K562 (cell line): Measurements from ENCODE around the gene ITGB3BP. TPM values are rescaled to one million over a fixed set of nuclear protein-coding genes. Genes with fewer than 3 reads are reported as not detected.

Source experiments
- ATAC-seq: fragments of 200-7000 bp; cut with Tn5 transposase; 3 replicates; pipeline ENCODE4 v1.9.1; 2020; ENCODE audit warnings: moderate library complexity
- BruUV-seq: library from RNA; stranded (reverse); fragments of 400-500 nt; replicated peaks from 2 replicates; lab custom pipeline; 2021; lab: Mats Ljungman, UMichigan
- CTCF ChIA-PET: fragments of 300-600 bp; formaldehyde crosslinking; extraction: SDS; loops from one replicate; lab custom pipeline; 2021; ENCODE audit warnings: low intra/inter-chr PET ratio; lab: Yijun Ruan, JAX
- POLR2A ChIA-PET: fragments of 300-600, 350-650 bp; sonication (Branson Sonifier 250); formaldehyde crosslinking; extraction: SDS; loops from one replicate; lab custom pipeline; 2021; ENCODE audit warnings: antibody characterized with exemption, inconsistent platforms; lab: Yijun Ruan, JAX
- DNase-seq, 4 experiments: peaks; one replicate each; pipeline versions ENCODE4 v3.0.0 to v3.0.0-alpha.2; 2011 to 2018; ENCODE audit warnings: low spot score in 3 of 4, mixed read lengths in 3 of 4; ENCODE audit errors: extremely low read depth in 1 of 4
- FAIRE-seq: peaks from 2 replicates; lab custom pipeline; 2011; peaks lifted over from hg19 to GRCh38; lab: Jason Lieb, UNC
- H2AFZ ChIP-seq: 2 replicates; pipeline ENCODE4 v1.6.0; 2011; ENCODE audit warnings: low read depth, low read length, control low read depth, inconsistent platforms
- H3K27ac ChIP-seq: fragments of 200-600 bp; 3 replicates; pipeline ENCODE4 v1.8.0; 2011; ENCODE audit warnings: low read depth, mild to moderate bottlenecking, control low read depth, inconsistent platforms, low read length, moderate library complexity, mixed read lengths; ENCODE audit errors: extremely low read depth
- H3K27me3 ChIP-seq, 2 experiments: fragments of 300-600 bp in 1 of 2; 2 replicates in 1 of 2; 3 replicates in 1 of 2; pipeline versions ENCODE4 v1.6.0 to v1.8.0; 2011; ENCODE audit warnings: inconsistent platforms in 2 of 2, low read length in 2 of 2, mild to moderate bottlenecking in 1 of 2, mixed read lengths in 1 of 2, moderate library complexity in 1 of 2; ENCODE audit not compliant: control insufficient read depth in 2 of 2, insufficient read depth in 2 of 2
- H3K36me3 ChIP-seq: fragments of 300-600 bp; 3 replicates; pipeline ENCODE4 v1.8.0; 2011; ENCODE audit warnings: mild to moderate bottlenecking, low read length, inconsistent platforms; ENCODE audit not compliant: control insufficient read depth, insufficient read depth
- H3K4me1 ChIP-seq, 2 experiments: fragments of 200-600 bp in 1 of 2; replicated peaks in 1 of 2; 2 replicates in 1 of 2; 3 replicates in 1 of 2; pipeline versions ENCODE4 v1.5.1 to v1.8.0; 2011; ENCODE audit warnings: inconsistent platforms in 2 of 2, low read length in 2 of 2, mild to moderate bottlenecking in 1 of 2, mixed read lengths in 1 of 2, moderate library complexity in 1 of 2; ENCODE audit not compliant: control insufficient read depth in 2 of 2, insufficient read depth in 2 of 2
- H3K4me2 ChIP-seq: 2 replicates; pipeline ENCODE4 v1.6.1; 2011; ENCODE audit warnings: low read length, control low read depth, inconsistent platforms, mixed read lengths; ENCODE audit not compliant: insufficient read depth
- H3K4me3 ChIP-seq: fragments of 200-600 bp; sonication (generic), shearing (Covaris generic); 2 replicates; pipeline ENCODE4 v1.5.1; 2016; ENCODE audit warnings: control low read depth, inconsistent platforms
- H3K79me2 ChIP-seq: fragments of 200-600 bp; 3 replicates; pipeline ENCODE4 v1.8.0; 2011; ENCODE audit warnings: low read length, inconsistent platforms; ENCODE audit not compliant: control insufficient read depth, insufficient read depth
- H3K9ac ChIP-seq, 2 experiments: 2 replicates each; pipeline versions ENCODE4 v1.6.0 to v1.6.1; 2011; ENCODE audit warnings: low read depth in 2 of 2, low read length in 2 of 2, control low read depth in 1 of 2, inconsistent platforms in 1 of 2, mild to moderate bottlenecking in 1 of 2, mixed read lengths in 1 of 2; ENCODE audit not compliant: insufficient read depth in 1 of 2
- H3K9me1 ChIP-seq: one replicate; pipeline ENCODE4 v1.6.0; 2011; ENCODE audit warnings: inconsistent platforms, mild to moderate bottlenecking, low read length, moderate library complexity; ENCODE audit not compliant: control insufficient read depth, insufficient read depth
- H3K9me3 ChIP-seq: replicated peaks from 2 replicates; pipeline ENCODE4 v1.5.1; 2011; ENCODE audit warnings: low read depth, low read length, inconsistent platforms; ENCODE audit not compliant: control insufficient read depth, insufficient read depth
- H4K20me1 ChIP-seq: replicated peaks from 2 replicates; pipeline ENCODE4 v1.6.1; 2011; ENCODE audit warnings: low read length, inconsistent platforms, mixed read lengths; ENCODE audit not compliant: control insufficient read depth, insufficient read depth
- BRCA1 ChIP-seq, 2 experiments: fragments of 450-650 bp in 1 of 2; sonication (generic) in 1 of 2; formaldehyde crosslinking in 1 of 2; IDR thresholded peaks; 2 replicates each; pipeline versions ENCODE4 v1.5.0 to v1.6.1; 2017 to 2020; ENCODE audit warnings: mild to moderate bottlenecking in 1 of 2, missing genetic modification reagents in 1 of 2
- CBFB ChIP-seq: sonication (generic); formaldehyde crosslinking; IDR thresholded peaks from 2 replicates; pipeline ENCODE4 v1.4.0; 2020; ENCODE audit warnings: mild to moderate bottlenecking, missing genetic modification reagents
- CCNT2 ChIP-seq: IDR thresholded peaks from 2 replicates; pipeline ENCODE4 v1.6.1; 2011; ENCODE audit warnings: borderline replicate concordance, low read depth, mild to moderate bottlenecking, moderate library complexity, mixed read lengths, low read length; ENCODE audit not compliant: insufficient read length; ENCODE audit errors: extremely low read depth
- EHMT2 ChIP-seq: fragments of 450-650 bp; IDR thresholded peaks from 2 replicates; pipeline ENCODE4 v1.6.1; 2018; ENCODE audit warnings: antibody characterized with exemption
- FOXA3 ChIP-seq, 2 experiments: fragments of 450-650 bp in 1 of 2; sonication (generic) in 1 of 2; formaldehyde crosslinking; IDR thresholded peaks in 1 of 2; conservative IDR thresholded peaks in 1 of 2; 2 replicates each; pipeline versions ENCODE4 v1.4.0 to v1.8.0; 2020 to 2022; ENCODE audit warnings: mild to moderate bottlenecking in 2 of 2, missing genetic modification reagents in 1 of 2
- GATAD2B ChIP-seq: fragments of 450-650 bp; IDR thresholded peaks from 2 replicates; pipeline ENCODE4 v1.6.1; 2017; ENCODE audit warnings: mild to moderate bottlenecking, borderline replicate concordance
- HES1 ChIP-seq: fragments of 450-650 bp; IDR thresholded peaks from 2 replicates; pipeline ENCODE4 v1.6.1; 2016; ENCODE audit warnings: low read depth, mild to moderate bottlenecking, moderate library complexity
- JUN ChIP-seq, 2 experiments: sonication (generic) in 1 of 2; formaldehyde crosslinking in 1 of 2; IDR thresholded peaks; 2 replicates each; pipeline versions ENCODE4 v1.6.1 to v1.8.0; 2012 to 2022; ENCODE audit warnings: borderline replicate concordance in 2 of 2, mild to moderate bottlenecking in 2 of 2, improper control_type of control experiment in 1 of 2, low read depth in 1 of 2, low read length in 1 of 2, missing genetic modification reagents in 1 of 2
- KLF16 ChIP-seq: IDR thresholded peaks from 2 replicates; pipeline ENCODE4 v1.6.1; 2016; ENCODE audit warnings: antibody characterized with exemption
- MAFF ChIP-seq: IDR thresholded peaks from 2 replicates; pipeline ENCODE4 v1.6.1; 2012; ENCODE audit warnings: low read length, improper control_type of control experiment
- MAFG ChIP-seq: fragments of 450-650 bp; conservative IDR thresholded peaks from 2 replicates; pipeline ENCODE4 v1.6.1; 2016; ENCODE audit warnings: missing genetic modification characterization, missing compliant biosample characterization
- NBN ChIP-seq: fragments of 450-650 bp; IDR thresholded peaks from 2 replicates; pipeline ENCODE4 v1.6.1; 2016; ENCODE audit warnings: low read depth, mild to moderate bottlenecking
- PRDM10 ChIP-seq: fragments of 450-650 bp; IDR thresholded peaks from 2 replicates; pipeline ENCODE4 v1.6.1; 2018; ENCODE audit not compliant: partially characterized antibody
- SMARCE1 ChIP-seq: fragments of 450-650 bp; IDR thresholded peaks from 2 replicates; pipeline ENCODE4 v1.7.1; 2016; ENCODE audit warnings: mild to moderate bottlenecking
- SNAPC5 ChIP-seq: fragments of 250-450 bp; sonication (Bioruptor Pico); IDR thresholded peaks from 2 replicates; pipeline ENCODE4 v1.8.0; 2021; ENCODE audit warnings: moderate library complexity, mild to moderate bottlenecking, inconsistent platforms
- STAT5A ChIP-seq: IDR thresholded peaks from 2 replicates; pipeline ENCODE4 v1.6.1; 2012; ENCODE audit warnings: low read length, inconsistent platforms, borderline replicate concordance
- TEAD4 ChIP-seq, 2 experiments: sonication (generic) in 1 of 2; formaldehyde crosslinking in 1 of 2; IDR thresholded peaks; 2 replicates each; pipeline versions ENCODE4 v1.6.1 to v1.8.0; 2012 to 2022; ENCODE audit warnings: borderline replicate concordance in 1 of 2, inconsistent platforms in 1 of 2, low read length in 1 of 2, mild to moderate bottlenecking in 1 of 2, missing genetic modification reagents in 1 of 2
- ZNF316 ChIP-seq: fragments of 450-650 bp; IDR thresholded peaks from 2 replicates; pipeline ENCODE4 v1.6.1; 2016
- WGBS: fragments of 100-300 bp; shearing (Covaris generic); methylation state at CpG from one replicate; pipeline ENCODE4 v1.1.6; 2016; ENCODE audit warnings: low coverage, mixed read lengths; ENCODE audit not compliant: insufficient coverage; ENCODE audit errors: missing lambda C conversion rate; 5-methylcytosine and 5-hydroxymethylcytosine counted together
- in situ Hi-C: fragments of 300-500 bp; cut with MboI; formaldehyde crosslinking; loops from 4 replicates; pipeline ENCODE4 v1.15.0; 2018; ENCODE audit warnings: inconsistent platforms, mixed read lengths
- intact Hi-C: fragments of 100-400 bp; cut with micrococcal nuclease; formaldehyde crosslinking; loops from 2 replicates; pipeline ENCODE4 v1.14.2; 2022
- polyA plus RNA-seq, 8 experiments: library from polyadenylated mRNA; depleted of rRNA in 4 of 8; stranded (reverse) in 5 of 8; unstranded in 3 of 8; fragments of >200 nt; fragmentation: Nextera tagmentation in 2 of 8; fragmentation: Illumina TruSeq in 1 of 8; extraction: Ambion mirVana in 2 of 8; extraction: Trizol in 1 of 8; gene quantifications; 2 replicates each; pipeline versions ENCODE4 v1.2.1 to v1.2.3, GENCODE V29; 2011 to 2014; ENCODE audit warnings: inconsistent platforms in 1 of 8, missing spikeins in 1 of 8
- total RNA-seq, 7 experiments: library from RNA; depleted of rRNA in 6 of 7; stranded (reverse); fragments of >200 nt in 6 of 7; fragmentation: Illumina TruSeq in 2 of 7; extraction: Trizol in 2 of 7; gene quantifications; 2 replicates each; pipeline versions ENCODE4 v1.2.1 to v1.2.3, GENCODE V29; 2011 to 2021; ENCODE audit warnings: low replicate concordance in 1 of 7

The ITGB3BP gene
- total and polyA plus RNA-seq, 9 of the 15 experiments (the other 6 are each of a cell fraction or from before 2014, with no cell fraction given) = 62.8 to 151 (median 110) TPM

GRCh38 chr1:63405021-63405420, 118.0 kb downstream of the ITGB3BP start (continued):
- TF ChIP-seq BRCA1 (IDR thresholded peaks at IDR 0.05) = no peak
- TF ChIP-seq BRCA1 (CRISPR knock-in tag; IDR thresholded peaks at IDR 0.05) = no peak
- TF ChIP-seq CCNT2 = no peak
- no peak for TF ChIP-seq NBN
- TF ChIP-seq CBFB (CRISPR knock-in tag) = no peak
- no peak for TF ChIP-seq SNAPC5 (CRISPR knock-in tag)

- Histone ChIP-seq H3K4me2 (no peak overlapping the region), H3K36me3 (peaks cover 11% of the 10 kb centered on the region; the same call in 2 of the 3 replicates), H3K27ac (no peak overlapping the region), H3K9me1 (no peaks in the 10 kb centered on the region), H3K9me3 (no peaks in the 10 kb centered on the region), H2AFZ (no peak overlapping the region), H3K4me1 (no peaks in the 10 kb centered on the region; a peak in 2 of 5 replicates), H3K79me2 (no peaks in the 10 kb centered on the region), H4K20me1 (no peaks in the 10 kb centered on the region), H3K9ac (no peak overlapping the region), H3K27me3 (no peaks in the 10 kb centered on the region), H3K4me3 (no peak overlapping the region)
- FAIRE-seq = no peak
- no TSS peak for BruUV-seq
- WGBS = 8% methylated on average over 3 of the region's 3 CpGs
- peak in 1 of 4 experiments; percentile 5 for DNase-seq
- ATAC-seq = peak; percentile 51
- in situ Hi-C loops = no loop called here
- intact Hi-C loops = no loop called here
- POLR2A ChIA-PET = no interaction called here
- CTCF ChIA-PET = no interaction called here
- no peak for TF ChIP-seq JUN (IDR thresholded peaks at IDR 0.05; ENCODE audit: borderline replicate concordance, low read depth, low read length)
- no peak for TF ChIP-seq JUN (CRISPR knock-in tag; IDR thresholded peaks at IDR 0.05; ENCODE audit: borderline replicate concordance)
- TF ChIP-seq KLF16 = no peak
- no peak for TF ChIP-seq EHMT2
- no peak for TF ChIP-seq GATAD2B
- TF ChIP-seq STAT5A = peak; percentile 13; the same call in 1 of the 2 replicates
- peak; percentile 76 for TF ChIP-seq TEAD4 (IDR thresholded peaks at IDR 0.05; ENCODE audit: low read length)
- no peak for TF ChIP-seq TEAD4 (CRISPR knock-in tag; IDR thresholded peaks at IDR 0.05; ENCODE audit: borderline replicate concordance)
- peak; percentile 80 for TF ChIP-seq MAFG (tag)
- peak; percentile 91 for TF ChIP-seq ZNF316
- peak; percentile 50 for TF ChIP-seq PRDM10
- peak; percentile 89 for TF ChIP-seq MAFF
- peak; percentile 92 for TF ChIP-seq HES1
- TF ChIP-seq FOXA3 (CRISPR knock-in tag; conservative IDR thresholded peaks at IDR 0.05 in 1 of 2, IDR thresholded peaks at IDR 0.05 in 1 of 2) = peak; percentile 81 to 97
- peak; percentile 65; the same call in 1 of the 2 replicates for TF ChIP-seq SMARCE1
These were observed 119.6 kb downstream of the ITGB3BP start for GRCh38 chr1:63403386-63403785.
